Measurements from ENCODE around the gene PALS2.

The PALS2 gene

GRCh38 chr7:24573554-24574338 lies 494 bp downstream of the PALS2 start:
- no peak for TF ChIP-seq CTCF (IDR thresholded peaks at IDR 0.05; ENCODE audit: low read depth, low read length)
- peak overlapping the region; percentile 76 to 82 for H3K4me3 ChIP-seq (replicated peaks in 1 of 2; ENCODE audit: low read depth in 2 of 2, low read length in 2 of 2)
- peak; percentile 59 to 64 for DNase-seq (ENCODE audit: low read depth in 2 of 2)

DNA sequence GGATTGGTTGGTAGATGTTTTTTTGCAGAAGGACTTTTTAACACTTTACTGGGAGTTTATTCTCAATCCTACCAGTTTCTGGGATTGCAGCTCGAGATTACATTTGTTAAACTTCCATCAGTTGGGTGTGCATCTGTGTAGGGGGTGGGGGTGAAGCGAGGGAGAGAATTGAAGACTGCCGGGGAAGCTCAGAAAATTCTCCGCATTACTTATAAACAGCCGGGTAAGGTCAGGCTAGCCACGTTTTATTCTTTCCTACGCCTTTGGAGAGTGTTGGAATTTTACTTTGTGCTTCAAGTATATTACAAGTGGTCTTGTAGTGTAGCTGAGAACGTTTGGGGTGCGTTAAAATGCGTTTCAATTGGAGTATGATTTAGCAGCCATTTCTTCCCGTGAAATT lies 1.1 kb downstream of the PALS2 start:
- peak in 1 of 2 donors; percentile 33 for DNase-seq (ENCODE audit: low read depth in 2 of 2)
- H3K4me3 ChIP-seq (replicated peaks in 1 of 2; ENCODE audit: low read depth in 2 of 2, low read length in 2 of 2), result peak overlapping the region; percentile 76 to 82
- TF ChIP-seq CTCF (IDR thresholded peaks at IDR 0.05; ENCODE audit: low read depth, low read length), result no peak

- no peak for DNase-seq (ENCODE audit: low read depth in 2 of 2)
- H3K4me3 ChIP-seq (replicated peaks in 1 of 2; ENCODE audit: low read depth in 2 of 2, low read length in 2 of 2), result peak overlapping the region; percentile 76 to 82
- no peak for TF ChIP-seq CTCF (IDR thresholded peaks at IDR 0.05; ENCODE audit: low read depth, low read length)
Observed at GRCh38 chr7:24574950-24575349, 1.7 kb downstream of the PALS2 start.

DNA sequence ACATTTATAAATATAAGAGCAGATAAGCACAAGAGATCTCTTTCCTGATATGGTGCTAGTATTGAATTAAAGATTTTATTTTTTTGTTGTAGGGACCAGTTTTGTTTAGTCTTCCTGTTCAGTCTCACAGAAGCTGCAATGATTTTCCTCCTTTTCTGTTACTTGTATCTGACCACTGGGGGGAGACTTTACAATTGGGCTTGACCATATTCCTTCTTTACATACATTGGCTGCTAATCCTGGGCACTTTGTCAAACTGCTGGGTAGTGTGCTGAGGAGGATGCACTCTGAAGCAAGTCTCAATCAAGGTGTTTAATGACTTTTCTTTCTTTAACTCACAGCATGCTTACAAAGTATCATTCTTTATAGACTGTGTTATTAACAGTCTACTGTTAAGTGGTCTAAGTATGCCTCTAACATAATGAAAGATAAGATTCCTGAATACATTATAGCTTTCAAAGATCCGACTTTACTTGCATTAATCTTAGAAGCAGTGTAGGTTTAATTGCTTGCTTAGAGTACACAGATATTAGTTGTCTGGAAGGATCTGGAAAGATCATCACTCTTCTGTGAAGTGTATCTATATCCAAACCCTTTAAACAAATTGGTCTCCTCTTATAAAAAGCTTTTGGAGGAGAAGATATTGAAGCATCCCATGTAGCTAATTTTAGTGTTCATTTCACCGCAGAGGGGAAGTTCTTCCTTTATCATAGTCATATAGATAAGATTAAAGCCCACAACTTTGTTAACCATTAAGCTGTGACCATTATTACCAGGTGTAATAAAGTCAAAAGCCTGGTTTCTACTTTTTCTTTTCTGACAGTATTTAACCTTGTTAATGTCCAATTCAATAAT lies 3.1 kb downstream of the PALS2 start:
- peak; percentile 67 for TF ChIP-seq CTCF (IDR thresholded peaks at IDR 0.05; ENCODE audit: low read depth, low read length)
- DNase-seq (ENCODE audit: low read depth in 2 of 2), result peak; percentile 84 to 89
- no peak overlapping the region for H3K4me3 ChIP-seq (replicated peaks in 1 of 2; ENCODE audit: low read depth in 2 of 2, low read length in 2 of 2)

DNA sequence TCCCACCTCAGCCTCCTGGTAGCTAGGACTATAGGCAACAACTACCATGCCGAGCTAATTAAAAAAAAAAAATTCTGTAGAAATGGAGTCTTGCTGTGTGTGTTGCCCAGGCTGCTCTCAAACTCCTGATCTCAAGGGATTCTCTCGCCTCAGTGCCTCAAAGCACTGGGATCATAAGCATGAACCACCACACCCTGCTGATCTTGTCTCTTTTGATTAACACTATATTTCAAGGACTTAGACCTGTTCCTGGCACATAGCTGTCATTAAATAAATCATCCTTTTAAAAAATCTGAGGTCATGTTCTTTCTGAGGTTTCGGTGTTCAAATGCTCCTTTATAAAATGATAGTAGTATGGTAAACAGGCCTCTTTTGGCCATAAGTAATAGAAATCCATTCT lies 4.8 kb downstream of the PALS2 start:
- no peak for DNase-seq (ENCODE audit: low read depth in 2 of 2)
- no peak for TF ChIP-seq CTCF (IDR thresholded peaks at IDR 0.05; ENCODE audit: low read depth, low read length)

GRCh38 chr7:24580283-24580946 lies 7.2 kb downstream of the PALS2 start:
- no peak overlapping the region for H3K4me3 ChIP-seq (replicated peaks in 1 of 2; ENCODE audit: low read depth in 2 of 2, low read length in 2 of 2)
- no peak for DNase-seq (ENCODE audit: low read depth in 2 of 2)
- TF ChIP-seq CTCF (IDR thresholded peaks at IDR 0.05; ENCODE audit: low read depth, low read length), result no peak

More for the DNA sequence above, 4.8 kb downstream of the PALS2 start:
- H3K4me3 ChIP-seq (replicated peaks in 1 of 2; ENCODE audit: low read depth in 2 of 2, low read length in 2 of 2), result no peak overlapping the region
